Left lobe of liver (tissue), 2 donors: ENCODE data around the gene PUM2. TPM values are rescaled to one million over a fixed set of nuclear protein-coding genes. Genes with fewer than 3 reads are reported as not detected.

Experiments used
- ATAC-seq: fragments of 200-7000 bp; cut with Tn5 transposase; one replicate; pipeline ENCODE4 v1.9.1; 2020; ENCODE audit warnings: mild to moderate bottlenecking, moderate library complexity
- DNase-seq: peaks from one replicate; pipeline ENCODE4 v3.0.0-alpha.2; 2020; ENCODE audit warnings: low spot score
- total RNA-seq: library from RNA; stranded (reverse); gene quantifications from one replicate; pipeline ENCODE4 v1.2.1, GENCODE V29; 2021
- donor health status: DM: no; HTN: no; CAD: no; lungs with moderate emphysema.
- donor health status: DM: no; HTN: yes; CAD: no.

Gene PUM2
- total RNA-seq, 1 donor from 2014 or later: 47.5 TPM

- ATAC-seq (no peak), DNase-seq (peak; percentile 48)
These were observed 130.8 kb downstream of the PUM2 start for GRCh38 chr2:20219763-20220380.

GRCh38 chr2:20218331-20219320 is 132.0 kb downstream of the PUM2 start:
- DNase-seq (peak; percentile 46), ATAC-seq (no peak)

GRCh38 chr2:20217041-20217970 is 133.3 kb downstream of the PUM2 start:
- peak; percentile 28 for ATAC-seq
- DNase-seq: peak; percentile 87

GRCh38 chr2:20216130-20217025 is 134.3 kb downstream of the PUM2 start:
- ATAC-seq (peak; percentile 0), DNase-seq (peak; percentile 58)

- DNase-seq: peak; percentile 96
- ATAC-seq: peak; percentile 45
These were observed 135.2 kb downstream of the PUM2 start for GRCh38 chr2:20215183-20216040.

- peak; percentile 0 for ATAC-seq
- DNase-seq: no peak
These were observed 136.0 kb downstream of the PUM2 start for GRCh38 chr2:20214566-20215182.

- peak; percentile 19 for ATAC-seq
- peak; percentile 92 for DNase-seq
These were observed 136.7 kb downstream of the PUM2 start for GRCh38 chr2:20213651-20214565.

- ATAC-seq (peak; percentile 15), DNase-seq (peak; percentile 90)
These were observed 137.7 kb downstream of the PUM2 start for GRCh38 chr2:20212871-20213503.

- ATAC-seq (no peak), DNase-seq (no peak)
These were observed 138.2 kb downstream of the PUM2 start for GRCh38 chr2:20212459-20212870.

- ATAC-seq (no peak), DNase-seq (peak; percentile 50)
These were observed 138.7 kb downstream of the PUM2 start for GRCh38 chr2:20211860-20212458.

- ATAC-seq (no peak), DNase-seq (peak; percentile 47)
These were observed 139.2 kb downstream of the PUM2 start for GRCh38 chr2:20211420-20211819.

- DNase-seq (peak; percentile 66), ATAC-seq (no peak)
These were observed 140.2 kb downstream of the PUM2 start for GRCh38 chr2:20210462-20210861.

- ATAC-seq (peak; percentile 27), DNase-seq (peak; percentile 92)
These were observed 141.1 kb downstream of the PUM2 start for GRCh38 chr2:20209373-20210109.

- ATAC-seq (no peak), DNase-seq (no peak)
These were observed 142.2 kb downstream of the PUM2 start for GRCh38 chr2:20208476-20208859.

GRCh38 chr2:20207051-20207450 is 143.6 kb downstream of the PUM2 start:
- DNase-seq (no peak), ATAC-seq (no peak)
